Tibial nerve (tissue), 3 donors: Measurements from ENCODE around the gene ZFAND3.

Experiments used
- CTCF ChIP-seq, 5 experiments: fragments of 200-600 bp in 3 of 5; fragments of 450-650 bp in 2 of 5; sonication (generic) in 3 of 5; IDR thresholded peaks; one replicate each; pipeline ENCODE4 v1.5.1; 2016 to 2019; ENCODE audit warnings: antibody characterized with exemption in 5 of 5, mild to moderate bottlenecking in 3 of 5, moderate library complexity in 2 of 5
- POLR2A ChIP-seq, 2 donors: fragments of 450-650 bp; IDR thresholded peaks; one replicate each; pipeline ENCODE4 v1.6.1; 2017; ENCODE audit warnings: antibody characterized with exemption in 2 of 2, mild to moderate bottlenecking in 2 of 2, moderate library complexity in 2 of 2

- no peak for TF ChIP-seq CTCF (IDR thresholded peaks at IDR 0.05)
- TF ChIP-seq POLR2A (IDR thresholded peaks at IDR 0.05): no peak
Measured at GRCh38 chr6:37974943-37975342, 155.4 kb downstream of the ZFAND3 start.
